Ovary (tissue), 3 donors: ENCODE results near the gene ZNF132.

Experiments
- POLR2A ChIP-seq: fragments of 450-650 bp; IDR thresholded peaks from one replicate; pipeline ENCODE4 v1.6.1; 2017; ENCODE audit warnings: antibody characterized with exemption, mild to moderate bottlenecking, moderate library complexity
- TF ChIP-seq, protein P1 (sequence below), 3 donors: fragments of 450-650 bp in 2 of 3; fragments of 200-600 bp in 1 of 3; IDR thresholded peaks; one replicate each; pipeline versions ENCODE4 v1.5.1 to v1.8.0; 2016 to 2022; ENCODE audit warnings: antibody characterized with exemption in 3 of 3, mild to moderate bottlenecking in 1 of 3
- donor health status: DM: no; HTN: no; CAD: no.

DNA sequence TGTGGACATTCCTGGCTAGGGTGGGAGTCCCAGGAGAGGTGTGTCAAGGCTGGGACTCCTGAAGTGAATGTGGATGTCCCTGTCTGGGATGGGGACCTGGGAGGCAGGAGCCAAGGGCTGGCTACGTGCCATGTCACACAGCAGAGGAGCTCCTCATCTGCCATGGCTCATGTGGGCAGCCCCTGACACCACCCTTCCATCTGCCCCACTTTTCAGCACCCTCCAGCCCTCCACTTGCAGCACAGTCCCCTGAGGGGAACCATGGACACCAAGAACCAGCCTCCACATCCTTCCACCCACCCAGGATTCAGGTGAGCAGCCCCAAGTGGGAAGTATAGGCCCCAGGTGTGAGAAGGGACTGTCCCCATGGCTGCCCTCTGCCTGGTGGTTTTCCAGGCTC is 37.9 kb upstream of the ZNF132 start:
- TF ChIP-seq, protein P1, sequence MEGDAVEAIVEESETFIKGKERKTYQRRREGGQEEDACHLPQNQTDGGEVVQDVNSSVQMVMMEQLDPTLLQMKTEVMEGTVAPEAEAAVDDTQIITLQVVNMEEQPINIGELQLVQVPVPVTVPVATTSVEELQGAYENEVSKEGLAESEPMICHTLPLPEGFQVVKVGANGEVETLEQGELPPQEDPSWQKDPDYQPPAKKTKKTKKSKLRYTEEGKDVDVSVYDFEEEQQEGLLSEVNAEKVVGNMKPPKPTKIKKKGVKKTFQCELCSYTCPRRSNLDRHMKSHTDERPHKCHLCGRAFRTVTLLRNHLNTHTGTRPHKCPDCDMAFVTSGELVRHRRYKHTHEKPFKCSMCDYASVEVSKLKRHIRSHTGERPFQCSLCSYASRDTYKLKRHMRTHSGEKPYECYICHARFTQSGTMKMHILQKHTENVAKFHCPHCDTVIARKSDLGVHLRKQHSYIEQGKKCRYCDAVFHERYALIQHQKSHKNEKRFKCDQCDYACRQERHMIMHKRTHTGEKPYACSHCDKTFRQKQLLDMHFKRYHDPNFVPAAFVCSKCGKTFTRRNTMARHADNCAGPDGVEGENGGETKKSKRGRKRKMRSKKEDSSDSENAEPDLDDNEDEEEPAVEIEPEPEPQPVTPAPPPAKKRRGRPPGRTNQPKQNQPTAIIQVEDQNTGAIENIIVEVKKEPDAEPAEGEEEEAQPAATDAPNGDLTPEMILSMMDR (IDR thresholded peaks at IDR 0.05): no peak
- no peak for TF ChIP-seq POLR2A
